Transverse colon (tissue), 4 donors: ENCODE data around the gene PIWIL4.

Source experiments
- EP300 ChIP-seq: sonication (generic); formaldehyde crosslinking; IDR thresholded peaks from one replicate; pipeline ENCODE4 v1.6.1; 2017; ENCODE audit warnings: antibody characterized with exemption, low read depth
- POLR2A ChIP-seq: fragments of 450-650 bp; IDR thresholded peaks from one replicate; pipeline ENCODE4 v1.6.1; 2016; ENCODE audit warnings: antibody characterized with exemption, mild to moderate bottlenecking, moderate library complexity
- POLR2AphosphoS5 ChIP-seq, 3 donors: sonication (generic); formaldehyde crosslinking; IDR thresholded peaks; one replicate each; pipeline ENCODE4 v1.6.1; 2016; ENCODE audit warnings: antibody characterized with exemption in 3 of 3
- TF ChIP-seq, protein P1 (sequence below), 5 experiments: fragments of 200-600 bp in 3 of 5; fragments of 450-650 bp in 2 of 5; sonication (generic) in 3 of 5; IDR thresholded peaks; 1 replicate in 2 of 5; 2 replicates in 3 of 5; pipeline ENCODE4 v1.5.1; 2016 to 2017; ENCODE audit warnings: antibody characterized with exemption in 5 of 5, inconsistent platforms in 3 of 5, mild to moderate bottlenecking in 2 of 5, moderate library complexity in 1 of 5

DNA sequence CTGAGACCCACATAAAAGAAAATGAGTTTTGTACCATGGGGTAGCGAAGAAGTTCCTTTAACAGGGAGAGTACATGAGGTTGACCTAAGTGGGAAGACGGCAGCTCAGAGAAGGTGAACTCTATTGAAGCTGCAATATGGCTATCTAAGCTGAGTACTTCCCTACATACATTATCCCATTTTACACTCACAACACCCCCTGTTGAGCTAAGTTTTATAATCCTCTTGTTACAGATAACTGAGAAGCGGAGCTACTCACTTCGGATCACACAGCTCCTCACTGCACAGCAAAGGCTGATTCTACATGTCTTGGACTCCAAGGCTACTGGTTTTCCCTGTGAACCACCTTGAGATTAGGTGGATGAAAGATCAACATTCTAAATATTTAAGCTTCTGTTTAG is 8.2 kb upstream of the PIWIL4 start:
- TF ChIP-seq, protein P1, sequence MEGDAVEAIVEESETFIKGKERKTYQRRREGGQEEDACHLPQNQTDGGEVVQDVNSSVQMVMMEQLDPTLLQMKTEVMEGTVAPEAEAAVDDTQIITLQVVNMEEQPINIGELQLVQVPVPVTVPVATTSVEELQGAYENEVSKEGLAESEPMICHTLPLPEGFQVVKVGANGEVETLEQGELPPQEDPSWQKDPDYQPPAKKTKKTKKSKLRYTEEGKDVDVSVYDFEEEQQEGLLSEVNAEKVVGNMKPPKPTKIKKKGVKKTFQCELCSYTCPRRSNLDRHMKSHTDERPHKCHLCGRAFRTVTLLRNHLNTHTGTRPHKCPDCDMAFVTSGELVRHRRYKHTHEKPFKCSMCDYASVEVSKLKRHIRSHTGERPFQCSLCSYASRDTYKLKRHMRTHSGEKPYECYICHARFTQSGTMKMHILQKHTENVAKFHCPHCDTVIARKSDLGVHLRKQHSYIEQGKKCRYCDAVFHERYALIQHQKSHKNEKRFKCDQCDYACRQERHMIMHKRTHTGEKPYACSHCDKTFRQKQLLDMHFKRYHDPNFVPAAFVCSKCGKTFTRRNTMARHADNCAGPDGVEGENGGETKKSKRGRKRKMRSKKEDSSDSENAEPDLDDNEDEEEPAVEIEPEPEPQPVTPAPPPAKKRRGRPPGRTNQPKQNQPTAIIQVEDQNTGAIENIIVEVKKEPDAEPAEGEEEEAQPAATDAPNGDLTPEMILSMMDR (IDR thresholded peaks at IDR 0.05) = no peak
- TF ChIP-seq POLR2A = no peak
- no peak for TF ChIP-seq POLR2AphosphoS5 (IDR thresholded peaks at IDR 0.05)
- TF ChIP-seq EP300 = no peak
